ENCODE data around the gene FARS2. TPM values are rescaled to one million over a fixed set of nuclear protein-coding genes. Genes with fewer than 3 reads are reported as not detected.

The FARS2 gene
- polyA plus RNA-seq, 1 donor from 2014 or later, result 11.9 TPM

- Histone ChIP-seq H4K20me1 (ENCODE audit: insufficient read depth) (no peaks in the 10 kb centered on the region), H3K27ac (ENCODE audit: low read length) (no peak overlapping the region), H3K9ac (ENCODE audit: low read length) (no peak overlapping the region), H3K4me2 (ENCODE audit: low read length) (no peak overlapping the region), H3K79me2 (replicated peaks; ENCODE audit: insufficient read depth, low read length) (no peaks in the 10 kb centered on the region), H3K4me3 (ENCODE audit: low read length) (no peak overlapping the region), H3K9me2 (ENCODE audit: insufficient read depth, low read length) (no peaks in the 10 kb centered on the region), H2AFZ (ENCODE audit: low read depth, low read length) (no peak overlapping the region), H3K27me3 (ENCODE audit: insufficient read depth, low read depth, low read length) (no peaks in the 10 kb centered on the region), H3K9me3 (ENCODE audit: low read length) (no peaks in the 10 kb centered on the region), H3F3A (ENCODE audit: insufficient read depth, low read length, poor library complexity, severe bottlenecking) (no peaks in the 10 kb centered on the region), H3K36me3 (ENCODE audit: insufficient read depth, low read length) (no peaks in the 10 kb centered on the region)
- TF ChIP-seq POLR2AphosphoS5 (IDR thresholded peaks at IDR 0.05) (no peak), EP300 (conservative IDR thresholded peaks at IDR 0.05; ENCODE audit: poor library complexity, severe bottlenecking) (no peak), MXI1 (conservative IDR thresholded peaks at IDR 0.05; ENCODE audit: poor library complexity, severe bottlenecking) (no peak), RAD21 (conservative IDR thresholded peaks at IDR 0.05) (no peak), REST (IDR thresholded peaks at IDR 0.05; ENCODE audit: borderline replicate concordance) (no peak), SMC3 (conservative IDR thresholded peaks at IDR 0.05; ENCODE audit: poor library complexity) (no peak), EZH2 (IDR thresholded peaks at IDR 0.05; ENCODE audit: borderline replicate concordance, insufficient read depth, low read length, poor library complexity, severe bottlenecking) (no peak), TAF1 (IDR thresholded peaks at IDR 0.05; ENCODE audit: low read depth) (no peak)
Observed at GRCh38 chr6:5510331-5511133, 249.2 kb downstream of the FARS2 start.

GRCh38 chr6:5511954-5512353, 250.6 kb downstream of the FARS2 start:
- TF ChIP-seq EZH2 (IDR thresholded peaks at IDR 0.05; ENCODE audit: borderline replicate concordance, insufficient read depth, low read length, poor library complexity, severe bottlenecking) (no peak), TAF1 (IDR thresholded peaks at IDR 0.05; ENCODE audit: low read depth) (no peak), RAD21 (conservative IDR thresholded peaks at IDR 0.05) (no peak), CTCF (IDR thresholded peaks at IDR 0.05; ENCODE audit: poor library complexity, severe bottlenecking) (no peak), MXI1 (conservative IDR thresholded peaks at IDR 0.05; ENCODE audit: poor library complexity, severe bottlenecking) (no peak), REST (IDR thresholded peaks at IDR 0.05; ENCODE audit: borderline replicate concordance) (no peak), SMC3 (conservative IDR thresholded peaks at IDR 0.05; ENCODE audit: poor library complexity) (no peak), EP300 (conservative IDR thresholded peaks at IDR 0.05; ENCODE audit: poor library complexity, severe bottlenecking) (no peak), POLR2AphosphoS5 (IDR thresholded peaks at IDR 0.05) (no peak)
- no peaks in the 10 kb centered on the region for H3K9me3 ChIP-seq (ENCODE audit: low read length)
- no peak overlapping the region for H3K27ac ChIP-seq (ENCODE audit: low read length)
- no peaks in the 10 kb centered on the region for H3K27me3 ChIP-seq (ENCODE audit: insufficient read depth, low read depth, low read length)
- H3K4me2 ChIP-seq (ENCODE audit: low read length), result no peak overlapping the region
- no peaks in the 10 kb centered on the region for H3F3A ChIP-seq (ENCODE audit: insufficient read depth, low read length, poor library complexity, severe bottlenecking)
- no peaks in the 10 kb centered on the region for H3K9me2 ChIP-seq (ENCODE audit: insufficient read depth, low read length)
- H4K20me1 ChIP-seq (ENCODE audit: insufficient read depth), result no peaks in the 10 kb centered on the region
- no peaks in the 10 kb centered on the region for H3K79me2 ChIP-seq (replicated peaks; ENCODE audit: insufficient read depth, low read length)
- H3K36me3 ChIP-seq (ENCODE audit: insufficient read depth, low read length), result no peaks in the 10 kb centered on the region
- H2AFZ ChIP-seq (ENCODE audit: low read depth, low read length), result no peak overlapping the region
- no peak overlapping the region for H3K9ac ChIP-seq (ENCODE audit: low read length)
- no peak overlapping the region for H3K4me3 ChIP-seq (ENCODE audit: low read length)
